Effector memory CD4-positive, alpha-beta T cell (primary cell): ENCODE data around the gene LRRC4C.

Experiments
- DNase-seq, 3 donors: peaks; one replicate each; pipeline ENCODE4 v3.0.0-alpha.2; 2020
- H3K27ac ChIP-seq: 2 replicates; pipeline ENCODE4 v1.7.0; 2013; ENCODE audit warnings: mild to moderate bottlenecking, low read length, moderate library complexity; ENCODE audit not compliant: insufficient read depth, poor library complexity, severe bottlenecking
- H3K27me3 ChIP-seq: replicated peaks from 2 replicates; pipeline ENCODE4 v1.7.0; 2013; ENCODE audit warnings: mild to moderate bottlenecking, low read length; ENCODE audit not compliant: insufficient read depth, control insufficient read depth, poor library complexity, severe bottlenecking
- H3K36me3 ChIP-seq: 2 replicates; pipeline ENCODE4 v1.7.0; 2013; ENCODE audit warnings: mild to moderate bottlenecking, low read length, moderate library complexity; ENCODE audit not compliant: control insufficient read depth, insufficient read depth
- H3K4me1 ChIP-seq: 2 replicates; pipeline ENCODE4 v1.7.0; 2013; ENCODE audit warnings: low read length, mild to moderate bottlenecking; ENCODE audit not compliant: control insufficient read depth, insufficient read depth, poor library complexity, severe bottlenecking
- H3K4me3 ChIP-seq: 2 replicates; pipeline ENCODE4 v1.7.0; 2013; ENCODE audit warnings: low read length, low read depth, mild to moderate bottlenecking; ENCODE audit not compliant: insufficient read depth, poor library complexity, severe bottlenecking
- H3K9me3 ChIP-seq: 2 replicates; pipeline ENCODE4 v1.7.0; 2013; ENCODE audit warnings: mild to moderate bottlenecking, low read length, moderate library complexity; ENCODE audit not compliant: control insufficient read depth

The LRRC4C gene

DNA sequence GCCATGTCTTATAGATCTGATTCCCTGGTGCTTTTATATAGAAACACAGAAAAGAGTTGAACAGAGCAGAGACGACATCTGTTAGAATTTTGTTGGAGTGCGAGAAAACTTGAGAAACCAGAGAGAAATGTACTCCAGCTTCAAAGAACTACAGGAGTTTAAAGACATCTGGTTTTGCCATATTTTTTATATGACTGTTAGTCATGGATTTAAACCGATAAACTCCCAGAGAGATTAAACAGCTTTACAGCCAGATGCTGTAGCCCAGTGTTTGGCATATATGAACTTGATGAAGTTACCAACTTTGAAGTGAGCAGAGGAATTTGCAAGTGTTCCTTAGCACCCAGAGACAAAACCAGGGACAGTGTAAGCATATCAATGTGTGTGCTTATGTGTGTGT lies 1083.1 kb downstream of the LRRC4C start:
- no peaks in the 10 kb centered on the region for H3K4me1 ChIP-seq
- no peak overlapping the region for H3K27ac ChIP-seq
- DNase-seq: no peak
- H3K9me3 ChIP-seq: no peaks in the 10 kb centered on the region
- no peaks in the 10 kb centered on the region for H3K27me3 ChIP-seq
- no peak overlapping the region for H3K4me3 ChIP-seq
- no peaks in the 10 kb centered on the region for H3K36me3 ChIP-seq

DNA sequence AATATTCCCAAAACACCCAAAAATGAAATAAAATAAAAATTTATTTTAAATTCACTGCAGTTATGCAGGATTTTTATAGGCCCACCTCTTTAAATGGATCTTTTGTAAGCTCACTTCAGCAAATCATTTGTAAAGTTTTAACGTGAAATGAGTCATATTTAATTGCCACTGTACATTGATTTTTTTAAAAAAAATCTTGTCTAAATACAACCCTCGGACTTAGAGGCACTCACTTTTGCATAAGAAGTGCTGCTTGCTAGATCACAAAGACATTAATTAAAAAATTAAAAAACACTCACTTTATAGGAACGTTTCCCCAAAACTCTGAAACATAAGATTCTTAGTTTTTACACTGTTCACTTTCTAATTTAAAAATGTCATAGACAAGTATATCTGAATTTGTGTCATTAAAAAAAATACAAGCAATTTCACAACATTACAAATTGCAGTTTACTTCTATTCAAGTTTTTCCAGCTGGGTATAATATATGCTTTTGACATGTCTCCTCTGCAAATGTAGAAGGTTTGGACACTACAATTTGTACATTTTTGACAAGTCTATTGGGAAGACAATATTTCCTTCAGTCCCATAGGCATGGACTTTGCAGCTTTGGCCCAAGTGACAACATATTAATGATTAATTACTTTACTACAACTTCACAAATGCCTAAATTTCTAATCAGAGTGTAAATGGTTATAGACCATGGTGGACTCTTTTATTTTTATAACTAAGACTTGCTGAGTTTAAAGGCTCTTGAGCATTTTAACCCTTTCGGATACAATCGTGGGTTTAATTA lies 1088.4 kb downstream of the LRRC4C start:
- H3K36me3 ChIP-seq: no peaks in the 10 kb centered on the region
- H3K9me3 ChIP-seq: no peaks in the 10 kb centered on the region
- no peaks in the 10 kb centered on the region for H3K27me3 ChIP-seq
- no peaks in the 10 kb centered on the region for H3K4me1 ChIP-seq
- H3K4me3 ChIP-seq: no peak overlapping the region
- no peak overlapping the region for H3K27ac ChIP-seq
- no peak for DNase-seq

DNA sequence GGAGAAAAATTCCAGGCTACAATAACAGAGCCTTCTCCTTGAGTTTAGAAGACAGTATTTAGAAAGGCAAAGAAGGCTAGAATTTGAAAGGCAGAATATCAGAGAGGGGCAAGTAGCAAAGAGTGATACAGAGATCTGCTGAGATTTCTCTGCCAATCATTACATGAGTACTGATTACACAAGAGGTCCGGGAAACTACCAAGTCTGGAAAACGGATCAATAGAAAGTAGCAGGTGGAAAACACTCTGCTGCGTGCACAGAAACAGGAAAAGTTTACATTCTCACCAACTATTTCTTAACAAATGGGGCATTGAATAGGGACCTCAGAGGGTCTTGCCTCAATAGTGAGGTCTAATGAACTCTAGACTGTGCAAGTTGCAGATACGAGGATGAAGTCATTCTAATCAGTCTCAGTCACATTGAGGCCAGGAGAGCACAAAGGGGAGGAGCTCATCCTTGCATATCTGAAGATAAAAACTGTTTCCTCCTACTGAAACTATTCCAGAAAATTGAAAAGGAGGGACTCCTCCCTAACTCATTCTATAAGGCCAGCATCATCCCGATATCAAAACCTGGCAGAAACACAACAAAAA lies 1099.2 kb downstream of the LRRC4C start:
- Histone ChIP-seq H3K9me3 (no peaks in the 10 kb centered on the region), H3K27ac (no peak overlapping the region), H3K36me3 (no peaks in the 10 kb centered on the region), H3K4me3 (no peak overlapping the region), H3K4me1 (no peaks in the 10 kb centered on the region), H3K27me3 (no peaks in the 10 kb centered on the region)
- DNase-seq: no peak

DNA sequence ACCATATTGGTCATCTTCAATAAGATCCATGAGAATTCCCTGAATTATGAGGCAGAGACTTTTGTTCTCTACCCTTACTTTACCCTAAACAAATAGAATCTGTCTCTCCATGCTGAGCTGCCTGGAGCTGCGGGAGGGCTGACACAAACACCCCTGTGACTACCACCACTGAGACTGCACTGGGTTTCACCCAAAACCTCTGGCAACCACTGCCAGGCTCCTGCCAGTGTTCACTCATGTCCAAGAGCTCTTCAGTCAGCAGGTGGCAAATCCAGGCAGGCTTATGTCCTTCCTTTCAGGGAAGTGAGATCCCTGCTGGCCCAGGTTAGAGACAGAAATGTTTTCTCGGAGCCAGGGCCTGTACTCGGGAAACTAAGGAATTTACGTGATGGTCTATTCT lies 1105.3 kb downstream of the LRRC4C start:
- Histone ChIP-seq H3K27ac (no peak overlapping the region), H3K9me3 (no peaks in the 10 kb centered on the region), H3K4me3 (no peak overlapping the region), H3K27me3 (no peaks in the 10 kb centered on the region), H3K4me1 (no peaks in the 10 kb centered on the region), H3K36me3 (no peaks in the 10 kb centered on the region)
- DNase-seq: no peak

DNA sequence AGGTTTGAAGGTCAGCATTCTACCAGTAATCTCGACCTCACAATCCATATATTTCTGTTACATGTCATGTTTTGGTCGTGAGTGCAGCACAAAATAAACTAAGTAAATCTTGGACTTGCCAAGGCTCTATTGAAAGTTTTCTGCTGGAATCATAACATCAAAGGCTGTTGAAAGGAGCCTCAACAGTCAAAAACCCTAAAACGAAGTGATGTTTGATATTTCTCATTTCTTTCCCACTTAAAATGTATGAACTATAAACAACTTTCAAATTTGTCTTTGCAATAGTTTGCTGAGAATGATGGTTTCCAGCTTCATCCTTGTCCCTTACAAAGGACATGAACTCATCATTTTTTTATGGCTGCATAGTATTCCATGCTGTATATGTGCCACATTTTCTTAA lies 1118.5 kb downstream of the LRRC4C start:
- Histone ChIP-seq H3K4me3 (no peak overlapping the region), H3K4me1 (no peaks in the 10 kb centered on the region), H3K27ac (no peak overlapping the region), H3K27me3 (no peaks in the 10 kb centered on the region), H3K36me3 (no peaks in the 10 kb centered on the region), H3K9me3 (no peaks in the 10 kb centered on the region)
- DNase-seq: no peak

DNA sequence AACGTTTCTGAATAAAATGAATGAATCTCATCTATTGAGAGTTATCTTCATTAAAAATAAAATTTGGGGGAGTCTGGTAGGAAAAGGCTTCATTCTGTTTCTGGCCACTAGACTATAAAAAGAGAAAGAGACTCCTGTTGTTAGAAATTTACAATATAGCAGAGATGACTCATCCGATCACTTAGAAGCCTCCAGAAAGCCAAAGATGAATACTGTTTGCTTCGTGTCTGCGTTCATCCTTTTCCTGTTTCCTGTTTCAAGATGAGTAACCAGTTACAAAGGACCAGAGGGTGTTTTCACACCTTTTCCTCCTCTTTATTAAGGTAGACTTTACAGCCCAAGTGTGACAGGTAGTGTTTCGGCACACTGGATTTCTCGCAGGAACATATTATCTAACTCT lies 1120.7 kb downstream of the LRRC4C start:
- no peaks in the 10 kb centered on the region for H3K4me1 ChIP-seq
- DNase-seq: no peak
- no peaks in the 10 kb centered on the region for H3K27me3 ChIP-seq
- H3K27ac ChIP-seq: no peak overlapping the region
- no peak overlapping the region for H3K4me3 ChIP-seq
- no peaks in the 10 kb centered on the region for H3K36me3 ChIP-seq
- H3K9me3 ChIP-seq: no peaks in the 10 kb centered on the region

DNA sequence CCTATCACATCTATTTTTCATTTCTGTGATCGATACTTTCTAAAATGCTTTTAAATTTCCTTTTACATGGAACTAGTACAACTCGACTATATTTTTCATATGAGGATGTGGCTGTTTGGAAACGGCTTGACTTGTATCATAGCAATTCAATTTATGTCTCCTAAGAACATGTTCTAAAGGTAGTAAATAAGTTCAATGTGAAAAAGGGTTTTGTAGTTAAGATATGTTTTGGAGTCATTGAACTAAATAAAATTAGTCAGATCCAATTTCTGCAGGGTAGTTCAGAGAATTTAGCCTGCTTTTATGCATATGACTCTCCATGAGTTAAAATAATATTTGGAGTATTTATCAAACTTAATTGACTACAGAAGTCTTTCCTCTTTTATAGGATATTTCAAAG lies 1121.4 kb downstream of the LRRC4C start:
- no peak overlapping the region for H3K4me3 ChIP-seq
- no peaks in the 10 kb centered on the region for H3K36me3 ChIP-seq
- H3K27ac ChIP-seq: no peak overlapping the region
- no peaks in the 10 kb centered on the region for H3K4me1 ChIP-seq
- DNase-seq: no peak
- no peaks in the 10 kb centered on the region for H3K9me3 ChIP-seq
- no peaks in the 10 kb centered on the region for H3K27me3 ChIP-seq

DNA sequence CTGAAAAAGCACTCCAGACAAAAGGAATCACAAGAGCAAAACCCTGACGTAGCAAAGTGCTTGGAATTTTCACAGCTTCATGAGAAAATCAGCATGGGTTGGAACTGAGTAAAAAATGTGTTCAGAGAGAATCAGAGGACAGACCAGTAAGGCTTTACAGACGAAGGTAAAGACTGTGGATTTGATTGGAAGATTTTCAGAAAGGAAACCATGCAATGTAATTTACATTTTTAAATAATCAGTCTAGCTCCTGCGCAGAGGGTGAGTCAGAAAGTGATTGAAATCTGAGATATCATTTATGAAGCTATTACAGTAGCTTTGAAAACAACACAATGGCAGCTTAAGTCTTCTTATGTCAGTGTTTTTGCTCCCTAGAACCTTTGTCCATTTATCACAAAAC lies 1122.3 kb downstream of the LRRC4C start:
- Histone ChIP-seq H3K27me3 (no peaks in the 10 kb centered on the region), H3K4me3 (no peak overlapping the region), H3K9me3 (no peaks in the 10 kb centered on the region), H3K36me3 (no peaks in the 10 kb centered on the region), H3K27ac (no peak overlapping the region), H3K4me1 (no peaks in the 10 kb centered on the region)
- DNase-seq: no peak

DNA sequence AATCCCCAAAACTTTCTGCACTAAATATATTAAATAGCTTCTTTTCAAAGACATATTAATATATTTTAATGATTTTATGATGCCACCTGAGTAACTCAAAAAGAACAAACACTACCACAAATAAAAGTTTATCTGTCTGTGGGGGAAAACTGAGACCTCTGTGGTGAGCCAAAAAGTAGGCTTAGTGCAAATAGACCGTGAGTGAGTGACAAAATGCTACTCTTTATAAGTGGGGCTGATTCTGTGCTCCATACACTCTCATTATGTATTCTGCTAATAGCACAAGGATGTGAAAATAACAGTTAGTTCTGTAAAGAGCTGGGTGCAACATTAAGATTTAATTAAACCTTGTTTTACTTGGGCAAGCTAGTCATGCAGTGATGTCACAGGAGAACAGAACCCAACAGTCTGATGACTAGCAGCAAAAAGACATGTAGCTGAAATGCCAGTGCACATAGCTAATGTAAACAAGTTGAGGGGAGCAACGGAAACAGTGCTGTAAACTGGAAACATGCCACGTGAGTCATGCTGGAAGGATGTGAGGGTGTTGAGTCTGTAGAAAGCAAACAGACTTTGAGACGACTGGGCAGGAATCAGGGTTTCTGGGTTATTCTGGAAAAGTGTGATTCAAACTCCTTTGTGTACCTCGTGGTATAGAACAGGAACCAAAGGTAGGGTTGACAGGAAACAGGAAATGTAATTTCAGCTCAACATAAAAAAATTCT lies 1130.4 kb downstream of the LRRC4C start:
- Histone ChIP-seq H3K9me3 (no peaks in the 10 kb centered on the region), H3K36me3 (no peaks in the 10 kb centered on the region), H3K4me3 (no peak overlapping the region), H3K27me3 (no peaks in the 10 kb centered on the region), H3K4me1 (no peaks in the 10 kb centered on the region), H3K27ac (no peak overlapping the region)
- DNase-seq: no peak

DNA sequence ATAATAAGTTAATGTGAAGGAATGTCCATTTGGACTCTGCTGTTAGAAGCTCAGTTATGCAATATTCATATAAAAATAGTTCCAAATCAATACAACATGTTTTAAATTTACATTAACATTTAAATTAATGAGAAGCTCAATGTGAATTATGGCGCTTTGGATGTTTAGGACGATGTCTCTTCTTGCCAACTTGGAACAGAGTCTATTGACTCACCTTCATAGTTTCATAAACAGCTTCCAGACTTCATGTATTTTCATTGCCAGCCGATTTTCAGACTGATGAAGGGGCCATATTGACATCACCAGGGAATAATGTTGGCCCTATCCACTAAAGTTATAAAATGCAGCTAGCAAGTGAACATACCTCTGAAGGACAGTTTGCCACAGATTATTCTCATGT lies 1136.2 kb downstream of the LRRC4C start:
- no peaks in the 10 kb centered on the region for H3K4me1 ChIP-seq
- no peaks in the 10 kb centered on the region for H3K9me3 ChIP-seq
- H3K4me3 ChIP-seq: no peak overlapping the region
- H3K36me3 ChIP-seq: no peaks in the 10 kb centered on the region
- no peak for DNase-seq
- no peak overlapping the region for H3K27ac ChIP-seq
- H3K27me3 ChIP-seq: no peaks in the 10 kb centered on the region
